ENCODE results near the gene TCEANC.
"Not testable (repeated sequence)": the region's sequence is repeated elsewhere in the genome, so short reads cannot be mapped to it uniquely, and the experiment has no call there.

Gene TCEANC

DNA sequence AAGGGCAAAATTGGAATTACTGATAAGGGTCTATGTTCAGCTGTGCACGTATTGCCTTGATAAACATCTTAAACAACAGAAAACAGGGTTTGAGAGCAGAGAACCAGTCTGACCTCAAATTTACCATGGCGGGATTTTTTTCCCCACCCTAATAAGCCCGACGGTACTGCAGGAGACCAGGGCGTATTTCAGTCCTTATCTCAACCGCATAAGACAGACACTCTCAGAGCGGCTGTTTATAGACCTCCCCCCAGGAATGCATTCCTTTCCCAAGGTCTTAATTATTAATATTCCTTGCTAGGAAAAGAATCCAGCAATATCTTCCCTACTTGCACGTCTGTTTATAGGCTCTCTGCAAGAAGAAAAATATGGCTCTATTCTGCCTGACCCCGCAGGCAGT, 15.7 kb upstream of the TCEANC start:
- H2BK5ac ChIP-seq (ENCODE audit: low read length); H2BK120ac ChIP-seq (ENCODE audit: low read depth, low read length); H3K14ac ChIP-seq (ENCODE audit: low read length); H3K18ac ChIP-seq (ENCODE audit: low read length); H3K9ac ChIP-seq (ENCODE audit: low read depth, low read length, poor library complexity); DNase-seq (ENCODE audit: low spot score); H3K9me3 ChIP-seq (replicated peaks in 1 of 2; ENCODE audit: control insufficient read depth in 2 of 2, insufficient read depth in 1 of 2, low read depth in 1 of 2, low read length in 2 of 2); H2BK15ac ChIP-seq (ENCODE audit: low read length); H4K8ac ChIP-seq (ENCODE audit: low read depth, low read length); H3K27ac ChIP-seq (replicated peaks; ENCODE audit: low read length); H3K36me3 ChIP-seq (replicated peaks in 1 of 2; ENCODE audit: control insufficient read depth in 2 of 2, insufficient read depth in 2 of 2, low read length in 2 of 2); H2AK5ac ChIP-seq (ENCODE audit: low read depth, low read length); H3K4me3 ChIP-seq (ENCODE audit: low read length in 2 of 2); H3K4me2 ChIP-seq (ENCODE audit: insufficient read depth, low read length, poor library complexity, severe bottlenecking); H4K91ac ChIP-seq (ENCODE audit: low read depth, low read length, poor library complexity); H2AFZ ChIP-seq (ENCODE audit: low read length); H3K79me1 ChIP-seq (ENCODE audit: low read depth, low read length); H3K27me3 ChIP-seq (ENCODE audit: control insufficient read depth in 3 of 3, insufficient read depth in 3 of 3, low read depth in 1 of 3, low read length in 3 of 3); H3K23ac ChIP-seq (ENCODE audit: low read depth, low read length, poor library complexity); H3K4ac ChIP-seq (ENCODE audit: low read length); H2BK12ac ChIP-seq (ENCODE audit: low read length); H3K4me1 ChIP-seq (ENCODE audit: control insufficient read depth in 2 of 2, insufficient read depth in 1 of 2, low read depth in 1 of 2, low read length in 2 of 2): not testable (repeated sequence)
- no CpG with 5 or more reads among the region's 9 CpGs for WGBS, 2 donors (ENCODE audit: extremely low coverage in 2 of 2, insufficient read length in 2 of 2, insufficient replicate concordance in 1 of 2)

GRCh38 chrX:13638021-13638420, 14.9 kb upstream of the TCEANC start:
- Histone ChIP-seq H3K4me1 (ENCODE audit: control insufficient read depth in 2 of 2, insufficient read depth in 1 of 2, low read depth in 1 of 2, low read length in 2 of 2) (no peaks in the 10 kb centered on the region), H2BK120ac (ENCODE audit: low read depth, low read length) (no peak overlapping the region), H3K9ac (ENCODE audit: low read depth, low read length, poor library complexity) (no peak overlapping the region), H2AFZ (ENCODE audit: low read length) (no peak overlapping the region), H4K91ac (ENCODE audit: low read depth, low read length, poor library complexity) (no peak overlapping the region), H3K4ac (ENCODE audit: low read length) (no peak overlapping the region), H3K27me3 (ENCODE audit: control insufficient read depth in 3 of 3, insufficient read depth in 3 of 3, low read depth in 1 of 3, low read length in 3 of 3) (no peaks in the 10 kb centered on the region), H3K36me3 (replicated peaks in 1 of 2; ENCODE audit: control insufficient read depth in 2 of 2, insufficient read depth in 2 of 2, low read length in 2 of 2) (no peaks in the 10 kb centered on the region), H3K14ac (ENCODE audit: low read length) (no peak overlapping the region), H3K4me3 (ENCODE audit: low read length in 2 of 2) (no peak overlapping the region), H3K4me2 (ENCODE audit: insufficient read depth, low read length, poor library complexity, severe bottlenecking) (no peak overlapping the region), H2BK5ac (ENCODE audit: low read length) (no peak overlapping the region), H4K8ac (ENCODE audit: low read depth, low read length) (no peak overlapping the region), H2AK5ac (ENCODE audit: low read depth, low read length) (no peak overlapping the region), H3K23ac (ENCODE audit: low read depth, low read length, poor library complexity) (no peak overlapping the region), H3K18ac (ENCODE audit: low read length) (no peak overlapping the region), H3K9me3 (replicated peaks in 1 of 2; ENCODE audit: control insufficient read depth in 2 of 2, insufficient read depth in 1 of 2, low read depth in 1 of 2, low read length in 2 of 2) (peaks cover 0 to 2% of the 10 kb centered on the region in 2 donors), H2BK12ac (ENCODE audit: low read length) (no peak overlapping the region), H2BK15ac (ENCODE audit: low read length) (no peak overlapping the region), H3K27ac (replicated peaks; ENCODE audit: low read length) (no peak overlapping the region), H3K79me1 (ENCODE audit: low read depth, low read length) (no peaks in the 10 kb centered on the region)
- no CpG with 5 or more reads among the region's 1 CpG for WGBS, 2 donors (ENCODE audit: extremely low coverage in 2 of 2, insufficient read length in 2 of 2, insufficient replicate concordance in 1 of 2)
- DNase-seq (ENCODE audit: low spot score), result no peak

DNA sequence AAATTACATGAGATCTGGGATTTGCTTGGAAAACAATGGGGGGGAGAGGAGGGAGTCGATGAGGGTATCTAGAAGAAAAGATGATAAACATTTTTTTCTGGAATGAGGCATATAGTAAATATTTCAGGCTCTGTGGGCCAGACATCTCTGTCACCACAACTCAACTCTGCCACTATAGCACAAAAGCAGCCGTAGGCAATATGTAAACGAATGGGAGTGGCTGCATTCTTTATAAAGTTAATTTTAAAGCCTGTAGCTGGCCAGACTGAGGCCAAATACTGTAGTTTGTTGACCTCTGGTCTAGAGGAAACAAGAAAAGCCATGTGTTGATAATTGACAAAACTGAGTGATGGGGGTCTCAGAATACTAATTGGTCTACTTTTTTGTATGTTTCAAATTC, 14.1 kb upstream of the TCEANC start:
- H3K79me1 ChIP-seq (ENCODE audit: low read depth, low read length), result no peaks in the 10 kb centered on the region
- no peaks in the 10 kb centered on the region for H3K27me3 ChIP-seq (ENCODE audit: control insufficient read depth in 3 of 3, insufficient read depth in 3 of 3, low read depth in 1 of 3, low read length in 3 of 3)
- no peaks in the 10 kb centered on the region for H3K4me1 ChIP-seq (ENCODE audit: control insufficient read depth in 2 of 2, insufficient read depth in 1 of 2, low read depth in 1 of 2, low read length in 2 of 2)
- no peak overlapping the region for H3K27ac ChIP-seq (replicated peaks; ENCODE audit: low read length)
- H3K9me3 ChIP-seq (replicated peaks in 1 of 2; ENCODE audit: control insufficient read depth in 2 of 2, insufficient read depth in 1 of 2, low read depth in 1 of 2, low read length in 2 of 2), result peaks cover 0 to 2% of the 10 kb centered on the region in 2 donors
- no peak overlapping the region for H2BK12ac ChIP-seq (ENCODE audit: low read length)
- no peak overlapping the region for H3K23ac ChIP-seq (ENCODE audit: low read depth, low read length, poor library complexity)
- H4K91ac ChIP-seq (ENCODE audit: low read depth, low read length, poor library complexity), result no peak overlapping the region
- no peak overlapping the region for H2AK5ac ChIP-seq (ENCODE audit: low read depth, low read length)
- H3K9ac ChIP-seq (ENCODE audit: low read depth, low read length, poor library complexity), result no peak overlapping the region
- H2BK5ac ChIP-seq (ENCODE audit: low read length), result no peak overlapping the region
- H3K4ac ChIP-seq (ENCODE audit: low read length), result no peak overlapping the region
- no peak overlapping the region for H4K8ac ChIP-seq (ENCODE audit: low read depth, low read length)
- no peak overlapping the region for H3K4me2 ChIP-seq (ENCODE audit: insufficient read depth, low read length, poor library complexity, severe bottlenecking)
- no peak overlapping the region for H2AFZ ChIP-seq (ENCODE audit: low read length)
- WGBS, 2 donors (ENCODE audit: extremely low coverage in 2 of 2, insufficient read length in 2 of 2, insufficient replicate concordance in 1 of 2), result no CpG with 5 or more reads among the region's 3 CpGs
- no peaks in the 10 kb centered on the region for H3K36me3 ChIP-seq (replicated peaks in 1 of 2; ENCODE audit: control insufficient read depth in 2 of 2, insufficient read depth in 2 of 2, low read length in 2 of 2)
- DNase-seq (ENCODE audit: low spot score), result no peak
- H2BK120ac ChIP-seq (ENCODE audit: low read depth, low read length), result no peak overlapping the region
- H2BK15ac ChIP-seq (ENCODE audit: low read length), result no peak overlapping the region
- no peak overlapping the region for H3K14ac ChIP-seq (ENCODE audit: low read length)
- no peak overlapping the region for H3K4me3 ChIP-seq (ENCODE audit: low read length in 2 of 2)
- no peak overlapping the region for H3K18ac ChIP-seq (ENCODE audit: low read length)

GRCh38 chrX:13641684-13642083, 11.3 kb upstream of the TCEANC start:
- not testable (repeated sequence) for H3K4me1 ChIP-seq (ENCODE audit: control insufficient read depth in 2 of 2, insufficient read depth in 1 of 2, low read depth in 1 of 2, low read length in 2 of 2); H3K18ac ChIP-seq (ENCODE audit: low read length); H2BK15ac ChIP-seq (ENCODE audit: low read length); H2BK5ac ChIP-seq (ENCODE audit: low read length); H3K4me3 ChIP-seq (ENCODE audit: low read length in 2 of 2); H2AK5ac ChIP-seq (ENCODE audit: low read depth, low read length); H2BK120ac ChIP-seq (ENCODE audit: low read depth, low read length); H3K23ac ChIP-seq (ENCODE audit: low read depth, low read length, poor library complexity); H3K36me3 ChIP-seq (replicated peaks in 1 of 2; ENCODE audit: control insufficient read depth in 2 of 2, insufficient read depth in 2 of 2, low read length in 2 of 2); H2AFZ ChIP-seq (ENCODE audit: low read length); H3K9me3 ChIP-seq (replicated peaks in 1 of 2; ENCODE audit: control insufficient read depth in 2 of 2, insufficient read depth in 1 of 2, low read depth in 1 of 2, low read length in 2 of 2); H4K8ac ChIP-seq (ENCODE audit: low read depth, low read length); H3K4me2 ChIP-seq (ENCODE audit: insufficient read depth, low read length, poor library complexity, severe bottlenecking); H3K4ac ChIP-seq (ENCODE audit: low read length); H3K27me3 ChIP-seq (ENCODE audit: control insufficient read depth in 3 of 3, insufficient read depth in 3 of 3, low read depth in 1 of 3, low read length in 3 of 3); H2BK12ac ChIP-seq (ENCODE audit: low read length); H3K9ac ChIP-seq (ENCODE audit: low read depth, low read length, poor library complexity); H3K27ac ChIP-seq (replicated peaks; ENCODE audit: low read length); H3K14ac ChIP-seq (ENCODE audit: low read length); DNase-seq (ENCODE audit: low spot score); H3K79me1 ChIP-seq (ENCODE audit: low read depth, low read length); H4K91ac ChIP-seq (ENCODE audit: low read depth, low read length, poor library complexity)
- WGBS, 2 donors (ENCODE audit: extremely low coverage in 2 of 2, insufficient read length in 2 of 2, insufficient replicate concordance in 1 of 2), result no CpG with 5 or more reads among the region's 4 CpGs

Data from neuronal stem cell (in vitro differentiated cells).